ENCODE data around the gene PACRGL. TPM values are rescaled to one million over a fixed set of nuclear protein-coding genes. Genes with fewer than 3 reads are reported as not detected.

PACRGL gene
- total and polyA plus RNA-seq, 9 of the 15 experiments (the other 6 are each of a cell fraction or from before 2014, with no cell fraction given): 6.6 to 55.0 (median 27.5) TPM

GRCh38 chr4:20698820-20699219, 1.4 kb upstream of the PACRGL start (continued):
- TF ChIP-seq, protein P1, sequence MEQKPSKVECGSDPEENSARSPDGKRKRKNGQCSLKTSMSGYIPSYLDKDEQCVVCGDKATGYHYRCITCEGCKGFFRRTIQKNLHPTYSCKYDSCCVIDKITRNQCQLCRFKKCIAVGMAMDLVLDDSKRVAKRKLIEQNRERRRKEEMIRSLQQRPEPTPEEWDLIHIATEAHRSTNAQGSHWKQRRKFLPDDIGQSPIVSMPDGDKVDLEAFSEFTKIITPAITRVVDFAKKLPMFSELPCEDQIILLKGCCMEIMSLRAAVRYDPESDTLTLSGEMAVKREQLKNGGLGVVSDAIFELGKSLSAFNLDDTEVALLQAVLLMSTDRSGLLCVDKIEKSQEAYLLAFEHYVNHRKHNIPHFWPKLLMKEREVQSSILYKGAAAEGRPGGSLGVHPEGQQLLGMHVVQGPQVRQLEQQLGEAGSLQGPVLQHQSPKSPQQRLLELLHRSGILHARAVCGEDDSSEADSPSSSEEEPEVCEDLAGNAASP (IDR thresholded peaks at IDR 0.05): no peak
- TF ChIP-seq MAFG (tag; conservative IDR thresholded peaks at IDR 0.05) (no peak), ZC3H4 (CRISPR knock-in tag; IDR thresholded peaks at IDR 0.05; ENCODE audit: borderline replicate concordance) (no peak), EHMT2 (IDR thresholded peaks at IDR 0.05) (0 out of 2 replicates have a peak, but pooled peaks have one; percentile 21), SRSF1 (IDR thresholded peaks at IDR 0.05; ENCODE audit: low read depth, low read length) (no peak), ATF7 (IDR thresholded peaks at IDR 0.05) (peak; percentile 64; the same call in 1 of the 2 replicates), ZNF282 (CRISPR knock-in tag; IDR thresholded peaks at IDR 0.05) (no peak), ZBTB49 (CRISPR knock-in tag; IDR thresholded peaks at IDR 0.05; ENCODE audit: borderline replicate concordance) (no peak), MTF1 (CRISPR knock-in tag; IDR thresholded peaks at IDR 0.05; ENCODE audit: borderline replicate concordance) (no peak), JUND (IDR thresholded peaks at IDR 0.05; ENCODE audit: borderline replicate concordance, low read depth, low read length) (peak; percentile 46; the same call in 1 of the 2 replicates), JUND (tag; IDR thresholded peaks at IDR 0.05; ENCODE audit: borderline replicate concordance, low read depth, low read length) (peak; percentile 61; the same call in 1 of the 3 replicates), TCF7L2 (IDR thresholded peaks at IDR 0.05; ENCODE audit: low read depth, low read length) (no peak), JUNB (CRISPR knock-in tag; conservative IDR thresholded peaks at IDR 0.05) (no peak), ESRRB (CRISPR knock-in tag; IDR thresholded peaks at IDR 0.05; ENCODE audit: borderline replicate concordance) (no peak), ZNF76 (CRISPR knock-in tag; IDR thresholded peaks at IDR 0.05; ENCODE audit: borderline replicate concordance) (no peak), ZNF217 (CRISPR knock-in tag; IDR thresholded peaks at IDR 0.05) (no peak), BRD4 (IDR thresholded peaks at IDR 0.05) (no peak), ZBED1 (IDR thresholded peaks at IDR 0.05) (no peak), GATA2 (CRISPR knock-in tag; IDR thresholded peaks at IDR 0.05) (peak; percentile 37; the same call in 1 of the 2 replicates), HBP1 (CRISPR knock-in tag; IDR thresholded peaks at IDR 0.05) (no peak), SIN3B (IDR thresholded peaks at IDR 0.05; ENCODE audit: low read depth) (no peak), ZC3H11A (IDR thresholded peaks at IDR 0.05; ENCODE audit: low read depth, low read length) (no peak)
- TF ChIP-seq, protein P2, sequence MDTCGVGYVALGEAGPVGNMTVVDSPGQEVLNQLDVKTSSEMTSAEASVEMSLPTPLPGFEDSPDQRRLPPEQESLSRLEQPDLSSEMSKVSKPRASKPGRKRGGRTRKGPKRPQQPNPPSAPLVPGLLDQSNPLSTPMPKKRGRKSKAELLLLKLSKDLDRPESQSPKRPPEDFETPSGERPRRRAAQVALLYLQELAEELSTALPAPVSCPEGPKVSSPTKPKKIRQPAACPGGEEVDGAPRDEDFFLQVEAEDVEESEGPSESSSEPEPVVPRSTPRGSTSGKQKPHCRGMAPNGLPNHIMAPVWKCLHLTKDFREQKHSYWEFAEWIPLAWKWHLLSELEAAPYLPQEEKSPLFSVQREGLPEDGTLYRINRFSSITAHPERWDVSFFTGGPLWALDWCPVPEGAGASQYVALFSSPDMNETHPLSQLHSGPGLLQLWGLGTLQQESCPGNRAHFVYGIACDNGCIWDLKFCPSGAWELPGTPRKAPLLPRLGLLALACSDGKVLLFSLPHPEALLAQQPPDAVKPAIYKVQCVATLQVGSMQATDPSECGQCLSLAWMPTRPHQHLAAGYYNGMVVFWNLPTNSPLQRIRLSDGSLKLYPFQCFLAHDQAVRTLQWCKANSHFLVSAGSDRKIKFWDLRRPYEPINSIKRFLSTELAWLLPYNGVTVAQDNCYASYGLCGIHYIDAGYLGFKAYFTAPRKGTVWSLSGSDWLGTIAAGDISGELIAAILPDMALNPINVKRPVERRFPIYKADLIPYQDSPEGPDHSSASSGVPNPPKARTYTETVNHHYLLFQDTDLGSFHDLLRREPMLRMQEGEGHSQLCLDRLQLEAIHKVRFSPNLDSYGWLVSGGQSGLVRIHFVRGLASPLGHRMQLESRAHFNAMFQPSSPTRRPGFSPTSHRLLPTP (IDR thresholded peaks at IDR 0.05; ENCODE audit: borderline replicate concordance, extremely low read depth, insufficient read length): no peak
